ENCODE measurements around the gene PRM3.

GRCh38 chr16:11307639-11308492, 34.4 kb upstream of the PRM3 start:
- TF ChIP-seq POLR2A (IDR thresholded peaks at IDR 0.05) = no peak
- no peak for TF ChIP-seq EP300 (IDR thresholded peaks at IDR 0.05)
- TF ChIP-seq, protein P1, sequence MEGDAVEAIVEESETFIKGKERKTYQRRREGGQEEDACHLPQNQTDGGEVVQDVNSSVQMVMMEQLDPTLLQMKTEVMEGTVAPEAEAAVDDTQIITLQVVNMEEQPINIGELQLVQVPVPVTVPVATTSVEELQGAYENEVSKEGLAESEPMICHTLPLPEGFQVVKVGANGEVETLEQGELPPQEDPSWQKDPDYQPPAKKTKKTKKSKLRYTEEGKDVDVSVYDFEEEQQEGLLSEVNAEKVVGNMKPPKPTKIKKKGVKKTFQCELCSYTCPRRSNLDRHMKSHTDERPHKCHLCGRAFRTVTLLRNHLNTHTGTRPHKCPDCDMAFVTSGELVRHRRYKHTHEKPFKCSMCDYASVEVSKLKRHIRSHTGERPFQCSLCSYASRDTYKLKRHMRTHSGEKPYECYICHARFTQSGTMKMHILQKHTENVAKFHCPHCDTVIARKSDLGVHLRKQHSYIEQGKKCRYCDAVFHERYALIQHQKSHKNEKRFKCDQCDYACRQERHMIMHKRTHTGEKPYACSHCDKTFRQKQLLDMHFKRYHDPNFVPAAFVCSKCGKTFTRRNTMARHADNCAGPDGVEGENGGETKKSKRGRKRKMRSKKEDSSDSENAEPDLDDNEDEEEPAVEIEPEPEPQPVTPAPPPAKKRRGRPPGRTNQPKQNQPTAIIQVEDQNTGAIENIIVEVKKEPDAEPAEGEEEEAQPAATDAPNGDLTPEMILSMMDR (IDR thresholded peaks at IDR 0.05) = no peak

Data from ovary (tissue), 3 donors.